GM19372 (cell line): ENCODE measurements around the gene ACTA1.
"Not testable (repeated sequence)": the region's sequence is repeated elsewhere in the genome, so short reads cannot be mapped to it uniquely, and the experiment has no call there.

Source experiments
- ATAC-seq: cut with Tn5 transposase; IDR thresholded peaks from one replicate; pipeline ENCODE4 v1.9.1; 2021; ENCODE audit warnings: mild to moderate bottlenecking, low read depth, moderate library complexity; ENCODE audit not compliant: unreplicated experiment

The ACTA1 gene

GRCh38 chr1:229410692-229411433 lies 23.0 kb downstream of the ACTA1 start:
- ATAC-seq = no peak

GRCh38 chr1:229410370-229410691 lies 23.6 kb downstream of the ACTA1 start:
- ATAC-seq = no peak

- ATAC-seq = no peak
Measured at GRCh38 chr1:229409616-229410369, 24.1 kb downstream of the ACTA1 start.

GRCh38 chr1:229408458-229409037 lies 25.3 kb downstream of the ACTA1 start:
- no peak for ATAC-seq

GRCh38 chr1:229407206-229408026 lies 26.5 kb downstream of the ACTA1 start:
- ATAC-seq = no peak

DNA sequence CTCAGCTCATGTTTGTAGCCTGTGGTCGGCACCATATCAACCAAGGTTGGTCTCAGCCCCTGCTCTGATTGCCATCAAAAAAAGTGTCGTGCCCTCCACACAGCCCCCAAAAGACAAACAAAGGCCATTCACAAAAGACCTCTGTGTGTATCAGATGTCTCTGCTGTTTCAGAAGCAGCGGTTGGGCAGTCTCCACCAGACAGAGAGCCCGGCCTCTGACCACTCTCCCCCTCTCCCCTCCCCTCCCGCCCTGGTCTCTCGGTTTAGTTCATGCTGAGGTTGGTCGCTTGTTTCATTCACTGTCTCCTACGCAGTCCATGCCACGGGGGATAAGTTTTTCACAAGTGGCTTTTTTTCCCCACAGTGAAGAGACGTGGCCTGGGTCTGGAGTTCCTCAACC lies 27.1 kb downstream of the ACTA1 start:
- no peak for ATAC-seq

DNA sequence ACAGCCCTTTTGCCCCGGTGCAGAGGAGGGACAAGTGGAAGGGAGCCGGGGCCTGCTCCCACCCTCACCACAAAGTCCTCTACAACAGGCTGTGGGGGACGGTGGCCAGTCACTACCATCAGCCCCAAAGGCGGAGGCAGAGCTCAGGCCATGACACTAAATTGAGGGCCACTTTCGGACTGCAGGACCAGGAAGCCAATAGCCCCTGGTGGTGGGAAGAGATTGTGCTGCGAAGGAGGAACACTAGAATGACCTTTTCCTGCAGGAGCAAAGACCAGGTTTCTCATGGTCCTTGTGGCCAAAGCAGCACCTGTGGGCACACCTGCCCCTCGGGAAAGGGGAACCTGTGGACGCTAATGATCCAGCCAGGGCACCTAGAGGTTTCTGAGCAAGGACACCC lies 30.3 kb downstream of the ACTA1 start:
- no peak for ATAC-seq

DNA sequence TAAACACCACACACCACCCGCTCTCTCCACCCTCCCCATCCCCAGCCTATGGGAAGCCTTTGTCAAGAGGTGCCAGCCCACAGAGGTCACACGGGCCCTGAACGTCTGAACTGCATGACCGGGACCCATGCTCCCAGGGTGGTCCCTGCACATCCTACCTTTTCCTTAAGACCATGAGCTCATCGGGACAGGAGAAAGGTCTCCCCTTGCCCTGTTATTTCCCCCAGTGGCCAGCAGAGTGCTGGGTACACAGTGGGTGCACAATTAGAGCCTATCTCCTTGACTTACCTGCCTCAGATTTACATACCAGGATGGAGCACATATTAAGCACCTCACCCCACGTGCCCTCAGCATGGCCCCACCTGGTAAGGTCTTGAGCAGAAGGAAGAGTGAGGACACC lies 30.9 kb downstream of the ACTA1 start:
- ATAC-seq = no peak

GRCh38 chr1:229402329-229402728 lies 31.6 kb downstream of the ACTA1 start:
- ATAC-seq = not testable (repeated sequence)

DNA sequence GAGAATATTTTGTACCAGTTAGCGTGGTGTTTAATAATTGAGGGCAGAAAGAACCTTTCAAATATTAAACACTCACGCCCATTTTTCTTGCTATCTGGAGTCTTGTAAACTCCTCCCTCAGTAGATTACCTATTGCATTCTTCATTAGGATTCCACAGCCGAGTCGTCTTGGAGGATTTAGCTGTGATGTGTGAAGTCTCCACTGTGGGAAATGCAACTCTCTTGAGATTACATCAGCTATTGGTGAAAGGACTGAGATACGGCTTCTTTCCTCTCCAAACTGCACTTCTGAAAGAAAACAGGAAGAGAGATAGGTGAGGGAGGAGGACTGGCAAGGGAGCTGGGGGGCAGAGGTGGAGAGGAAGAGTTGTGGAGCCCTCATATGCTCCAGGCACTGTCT lies 36.1 kb downstream of the ACTA1 start:
- ATAC-seq = no peak

DNA sequence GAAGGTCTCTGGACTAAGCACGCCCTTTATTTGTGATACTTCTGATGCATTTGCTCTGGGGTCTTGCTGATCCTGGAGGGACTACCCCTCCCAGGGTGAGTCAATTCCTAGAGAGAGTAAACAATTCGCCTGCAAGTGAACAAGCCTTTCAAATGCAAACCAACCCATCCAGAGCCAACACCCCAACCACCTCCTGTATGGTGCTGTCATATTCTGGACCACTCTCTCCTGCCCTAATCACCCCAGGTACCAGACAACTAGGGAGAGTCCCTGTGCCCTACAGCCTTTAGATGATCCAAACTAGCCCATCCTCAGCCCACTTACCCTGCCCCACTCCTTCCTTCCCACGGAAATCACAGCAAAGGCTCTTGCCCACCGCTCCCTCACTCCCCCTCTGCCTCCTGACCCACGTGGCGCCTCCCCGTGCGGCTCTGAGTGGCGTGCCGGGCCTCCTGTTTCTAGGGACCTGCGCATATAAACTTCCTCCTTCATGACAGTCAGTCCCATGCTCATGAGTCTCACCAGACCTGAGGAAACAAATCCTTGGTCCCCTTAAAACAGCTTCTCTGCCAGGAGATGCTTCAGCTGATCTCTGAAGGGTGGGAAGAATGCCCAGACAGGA lies 37.2 kb downstream of the ACTA1 start:
- no peak for ATAC-seq

DNA sequence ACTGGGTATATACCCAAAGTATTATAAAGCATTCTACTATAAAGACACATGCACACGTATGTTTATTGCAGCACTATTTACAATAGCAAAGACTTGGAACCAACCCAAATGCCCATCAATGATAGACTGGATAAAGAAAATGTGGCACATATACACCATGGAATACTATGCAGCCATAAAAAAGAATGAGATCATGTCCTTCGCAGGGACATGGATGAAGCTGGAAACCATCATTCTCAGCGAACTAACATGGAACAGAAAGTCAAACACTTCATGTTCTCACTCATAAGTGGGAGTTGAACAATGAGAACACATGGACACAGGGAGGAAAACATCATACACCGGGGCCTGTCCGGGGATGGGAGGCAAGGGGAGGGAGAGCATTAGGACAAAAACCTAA lies 39.4 kb downstream of the ACTA1 start:
- ATAC-seq = not testable (repeated sequence)

- no peak for ATAC-seq
Measured at GRCh38 chr1:229392936-229393335, 41.0 kb downstream of the ACTA1 start.

DNA sequence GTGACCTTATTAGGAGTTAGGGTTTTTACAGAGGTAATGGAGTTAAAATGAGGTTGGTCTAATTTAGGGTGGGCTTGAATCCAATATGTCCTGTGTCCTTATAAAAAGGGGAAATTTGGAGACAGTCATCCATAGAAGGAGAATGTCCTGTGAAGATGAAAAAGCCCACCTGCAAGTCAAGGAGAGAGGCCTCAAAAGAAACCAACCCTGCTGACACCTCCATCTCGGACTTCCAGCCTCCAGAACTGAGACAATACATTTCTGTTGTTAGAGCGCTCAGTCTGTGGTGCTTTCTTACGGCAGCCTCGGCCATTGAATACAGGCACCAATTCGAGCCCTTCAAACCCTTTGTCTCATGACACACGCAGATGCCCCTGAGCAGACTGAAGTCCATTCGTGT lies 43.8 kb downstream of the ACTA1 start:
- no peak for ATAC-seq

- no peak for ATAC-seq
Measured at GRCh38 chr1:229388897-229389580, 44.9 kb downstream of the ACTA1 start.

DNA sequence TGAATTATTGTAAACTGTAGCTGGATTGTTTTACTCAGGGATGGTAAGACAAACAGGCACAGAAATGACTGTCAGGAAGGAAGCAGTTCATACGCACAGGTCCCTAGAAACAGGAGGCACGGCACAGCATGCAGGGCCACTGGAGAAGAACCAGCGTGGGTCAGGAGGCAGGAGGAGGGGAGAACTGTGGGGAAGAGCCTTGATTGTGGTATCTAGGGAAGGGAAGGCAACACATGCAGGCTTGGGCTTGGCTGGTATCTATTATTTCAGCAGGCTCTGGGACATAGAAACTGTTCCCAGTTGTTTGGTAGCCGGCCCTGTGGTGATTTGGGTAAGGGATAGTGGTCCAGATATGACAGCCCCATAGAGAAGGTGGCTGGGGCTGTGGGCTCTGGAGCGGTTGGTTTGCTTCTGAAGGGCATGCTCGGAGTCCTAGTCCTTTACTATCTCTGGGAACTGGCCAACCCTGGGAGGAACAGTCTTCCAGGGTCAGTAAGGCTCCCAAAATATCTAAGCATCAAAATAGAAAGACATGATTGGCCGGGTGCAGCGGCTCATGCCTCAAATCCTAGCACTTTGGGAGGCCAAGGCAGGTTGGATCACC lies 47.9 kb downstream of the ACTA1 start:
- no peak for ATAC-seq

- ATAC-seq = no peak
Measured at GRCh38 chr1:229384822-229385221, 49.1 kb downstream of the ACTA1 start.

GRCh38 chr1:229383961-229384360 lies 49.9 kb downstream of the ACTA1 start:
- no peak for ATAC-seq

DNA sequence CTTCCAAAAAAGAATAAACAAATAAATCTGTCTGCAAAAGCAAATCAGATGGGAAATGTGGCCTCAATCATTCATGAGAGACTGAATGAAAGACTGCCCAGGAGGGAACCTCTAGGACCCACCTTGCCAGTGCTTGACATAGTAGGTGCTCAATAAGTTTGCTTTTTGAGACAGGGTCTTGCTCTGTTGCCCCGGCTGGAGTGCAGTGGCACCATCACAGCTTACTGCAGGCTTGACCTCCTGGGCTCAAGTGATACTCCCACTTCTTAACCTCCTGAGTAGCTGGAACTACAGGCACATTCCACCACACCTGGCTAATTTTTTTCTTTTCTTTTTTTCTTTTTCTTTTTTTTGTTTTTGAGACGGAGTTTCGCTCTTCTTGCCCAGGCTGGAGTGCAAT lies 50.7 kb downstream of the ACTA1 start:
- no peak for ATAC-seq
